NCI-H1105 (cell line): ENCODE measurements around the gene PMIS2.

Source experiments
- DNase-seq: peaks from one replicate; lab custom pipeline; 2025; lab: John Stamatoyannopoulos, UW

The PMIS2 gene

GRCh38 chr19:35556846-35557538 is 29.0 kb upstream of the PMIS2 start:
- no peak for DNase-seq

- DNase-seq = no peak
These were observed 28.2 kb upstream of the PMIS2 start for GRCh38 chr19:35557539-35558399.

- no peak for DNase-seq
These were observed 27.3 kb upstream of the PMIS2 start for GRCh38 chr19:35558400-35559280.

- no peak for DNase-seq
These were observed 26.7 kb upstream of the PMIS2 start for GRCh38 chr19:35559281-35559659.

GRCh38 chr19:35559781-35560180 is 26.2 kb upstream of the PMIS2 start:
- DNase-seq = no peak

- no peak for DNase-seq
These were observed 25.7 kb upstream of the PMIS2 start for GRCh38 chr19:35560271-35560670.

- DNase-seq = no peak
These were observed 25.3 kb upstream of the PMIS2 start for GRCh38 chr19:35560677-35561076.

- DNase-seq = no peak
These were observed 24.5 kb upstream of the PMIS2 start for GRCh38 chr19:35561436-35561835.

GRCh38 chr19:35562336-35562735 is 23.6 kb upstream of the PMIS2 start:
- DNase-seq = no peak

GRCh38 chr19:35562776-35563175 is 23.2 kb upstream of the PMIS2 start:
- no peak for DNase-seq

GRCh38 chr19:35563207-35563829 is 22.7 kb upstream of the PMIS2 start, which contains the start of gene ATP4A:
TSS of gene ATP4A (minus strand) at chr19:35563658. CDS start at chr19:35563629, 29 bp downstream.
- no peak for DNase-seq

GRCh38 chr19:35565016-35565856 is 20.7 kb upstream of the PMIS2 start:
- DNase-seq = no peak

GRCh38 chr19:35566738-35567137 is 19.2 kb upstream of the PMIS2 start:
- DNase-seq = no peak

- DNase-seq = peak; percentile 76
These were observed 16.6 kb upstream of the PMIS2 start for GRCh38 chr19:35569281-35569781.

- DNase-seq = no peak
These were observed 14.5 kb upstream of the PMIS2 start for GRCh38 chr19:35571406-35571965.

- DNase-seq = no peak
These were observed 8.1 kb upstream of the PMIS2 start for GRCh38 chr19:35577918-35578317.

- DNase-seq = no peak
These were observed 7.3 kb upstream of the PMIS2 start for GRCh38 chr19:35578707-35579106.

- no peak for DNase-seq
These were observed 3.2 kb upstream of the PMIS2 start for GRCh38 chr19:35582760-35583159.

GRCh38 chr19:35587321-35587720 is 1.3 kb downstream of the PMIS2 start:
- no peak for DNase-seq

- no peak for DNase-seq
These were observed 4.9 kb downstream of the PMIS2 start for GRCh38 chr19:35590875-35591274.
